LoVo (cell line): ENCODE measurements around the gene RUNX3.

ENCODE experiments used
- DNase-seq: peaks from one replicate; pipeline ENCODE4 v3.0.0-alpha.2; 2016; ENCODE audit warnings: low spot score

The RUNX3 gene

GRCh38 chr1:24928689-24929397 lies 1.2 kb downstream of the RUNX3 start:
- DNase-seq, result no peak

- DNase-seq, result no peak
Measured at GRCh38 chr1:24927988-24928688, 1.9 kb downstream of the RUNX3 start.

GRCh38 chr1:24927473-24927872 lies 2.6 kb downstream of the RUNX3 start:
- DNase-seq, result no peak

- DNase-seq, result no peak
Measured at GRCh38 chr1:24926563-24927249, 3.4 kb downstream of the RUNX3 start.

GRCh38 chr1:24925963-24926362 lies 4.1 kb downstream of the RUNX3 start:
- no peak for DNase-seq

- no peak for DNase-seq
Measured at GRCh38 chr1:24925082-24925779, 4.8 kb downstream of the RUNX3 start.

- DNase-seq, result no peak
Measured at GRCh38 chr1:24923485-24924113, 6.5 kb downstream of the RUNX3 start.

GRCh38 chr1:24921938-24922662 lies 8.0 kb downstream of the RUNX3 start:
- no peak for DNase-seq

GRCh38 chr1:24921412-24921811 lies 8.7 kb downstream of the RUNX3 start:
- no peak for DNase-seq

GRCh38 chr1:24920533-24920925 lies 9.5 kb downstream of the RUNX3 start:
- no peak for DNase-seq

GRCh38 chr1:24919791-24920532 lies 10.1 kb downstream of the RUNX3 start:
- no peak for DNase-seq

GRCh38 chr1:24918995-24919605 lies 11.0 kb downstream of the RUNX3 start:
- no peak for DNase-seq

GRCh38 chr1:24918370-24918769 lies 11.7 kb downstream of the RUNX3 start:
- DNase-seq, result no peak

- DNase-seq, result no peak
Measured at GRCh38 chr1:24917327-24918074, 12.6 kb downstream of the RUNX3 start.

GRCh38 chr1:24915816-24916602 lies 14.1 kb downstream of the RUNX3 start:
- no peak for DNase-seq

- peak; percentile 85 for DNase-seq
Measured at GRCh38 chr1:24914226-24915069, 15.6 kb downstream of the RUNX3 start.

GRCh38 chr1:24913616-24914225 lies 16.4 kb downstream of the RUNX3 start:
- DNase-seq, result no peak
